Liver (tissue), 3 donors: Measurements from ENCODE around the gene FANK1.
"Not testable (repeated sequence)": the region's sequence is repeated elsewhere in the genome, so short reads cannot be mapped to it uniquely, and the experiment has no call there.

Experiments used
- TAF1 ChIP-seq: conservative IDR thresholded peaks from 2 replicates; pipeline ENCODE4 v1.6.1; 2016; ENCODE audit warnings: antibody characterized with exemption, mild to moderate bottlenecking
- TF ChIP-seq, protein P1 (sequence below): fragments of 150-350 bp; IDR thresholded peaks from 2 replicates; pipeline ENCODE4 v1.5.1; 2017; ENCODE audit warnings: improper control_type of control experiment, low read depth, low read length; ENCODE audit not compliant: missing input control
- donor health status: healthy.
- donor health status: healthy.

DNA sequence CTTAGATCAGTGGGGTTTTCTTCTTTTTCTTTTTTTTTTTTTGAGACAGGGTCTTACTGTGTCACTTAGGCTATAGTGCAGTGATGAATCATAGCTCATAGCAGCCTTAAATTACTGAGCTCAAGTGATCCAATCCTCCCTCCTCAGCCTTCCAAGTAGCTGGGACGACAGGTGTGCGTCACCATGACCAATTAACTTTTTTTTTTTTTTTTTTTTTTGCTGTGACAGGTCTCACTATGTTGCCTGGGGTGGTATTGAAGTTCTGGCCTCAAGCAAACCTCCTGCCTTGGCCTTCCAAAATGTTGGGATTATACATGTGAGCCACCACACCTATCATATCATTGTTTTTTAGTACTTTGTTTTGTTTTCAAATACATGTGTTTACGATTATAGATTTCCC, 13.1 kb downstream of the FANK1 start:
- TF ChIP-seq, protein P1, sequence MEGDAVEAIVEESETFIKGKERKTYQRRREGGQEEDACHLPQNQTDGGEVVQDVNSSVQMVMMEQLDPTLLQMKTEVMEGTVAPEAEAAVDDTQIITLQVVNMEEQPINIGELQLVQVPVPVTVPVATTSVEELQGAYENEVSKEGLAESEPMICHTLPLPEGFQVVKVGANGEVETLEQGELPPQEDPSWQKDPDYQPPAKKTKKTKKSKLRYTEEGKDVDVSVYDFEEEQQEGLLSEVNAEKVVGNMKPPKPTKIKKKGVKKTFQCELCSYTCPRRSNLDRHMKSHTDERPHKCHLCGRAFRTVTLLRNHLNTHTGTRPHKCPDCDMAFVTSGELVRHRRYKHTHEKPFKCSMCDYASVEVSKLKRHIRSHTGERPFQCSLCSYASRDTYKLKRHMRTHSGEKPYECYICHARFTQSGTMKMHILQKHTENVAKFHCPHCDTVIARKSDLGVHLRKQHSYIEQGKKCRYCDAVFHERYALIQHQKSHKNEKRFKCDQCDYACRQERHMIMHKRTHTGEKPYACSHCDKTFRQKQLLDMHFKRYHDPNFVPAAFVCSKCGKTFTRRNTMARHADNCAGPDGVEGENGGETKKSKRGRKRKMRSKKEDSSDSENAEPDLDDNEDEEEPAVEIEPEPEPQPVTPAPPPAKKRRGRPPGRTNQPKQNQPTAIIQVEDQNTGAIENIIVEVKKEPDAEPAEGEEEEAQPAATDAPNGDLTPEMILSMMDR = not testable (repeated sequence)
- TF ChIP-seq TAF1 = not testable (repeated sequence)
